SK-N-MC (cell line): ENCODE results near the gene PCYOX1L.

Experiments
- DNase-seq: peaks from one replicate; pipeline ENCODE4 v3.0.0-alpha.2; 2011; ENCODE audit warnings: low read depth, low spot score
- H3K27ac ChIP-seq: fragments of 200-600 bp; sonication (generic); 2 replicates; pipeline ENCODE4 v1.5.1; 2016; ENCODE audit warnings: mixed run types
- H3K36me3 ChIP-seq: fragments of 200-600 bp; sonication (generic); 2 replicates; pipeline ENCODE4 v1.6.1; 2017; ENCODE audit warnings: antibody characterized with exemption, low read length, mixed read lengths; ENCODE audit not compliant: insufficient read depth
- H3K4me3 ChIP-seq: fragments of 200-600 bp; sonication (generic); 2 replicates; pipeline ENCODE4 v1.5.1; 2016
- H3K9ac ChIP-seq: fragments of 200-600 bp; sonication (generic); 2 replicates; pipeline ENCODE4 v1.8.0; 2017; ENCODE audit warnings: mixed run types, mixed read lengths; ENCODE audit not compliant: insufficient read length
- H3K9me3 ChIP-seq: fragments of 200-600 bp; sonication (generic); 2 replicates; pipeline ENCODE4 v1.6.1; 2017; ENCODE audit warnings: low read depth, mild to moderate bottlenecking, antibody characterized with exemption, low read length, moderate library complexity, mixed read lengths
- EZH2 ChIP-seq: fragments of 200-600 bp; sonication (generic); IDR thresholded peaks from one replicate; pipeline ENCODE4 v1.6.1; 2017; ENCODE audit warnings: antibody characterized with exemption
- FOXP2 ChIP-seq: optimal IDR thresholded peaks from 2 replicates; pipeline ENCODE3; 2011; ENCODE audit warnings: mild to moderate bottlenecking, moderate library complexity; ENCODE audit not compliant: insufficient read depth; ENCODE audit errors: extremely low read length, control extremely low read depth
- POLR2AphosphoS5 ChIP-seq: IDR thresholded peaks from 2 replicates; pipeline ENCODE4 v1.6.1; 2012; ENCODE audit warnings: mild to moderate bottlenecking, low read depth, low read length, borderline replicate concordance

Gene PCYOX1L

DNA sequence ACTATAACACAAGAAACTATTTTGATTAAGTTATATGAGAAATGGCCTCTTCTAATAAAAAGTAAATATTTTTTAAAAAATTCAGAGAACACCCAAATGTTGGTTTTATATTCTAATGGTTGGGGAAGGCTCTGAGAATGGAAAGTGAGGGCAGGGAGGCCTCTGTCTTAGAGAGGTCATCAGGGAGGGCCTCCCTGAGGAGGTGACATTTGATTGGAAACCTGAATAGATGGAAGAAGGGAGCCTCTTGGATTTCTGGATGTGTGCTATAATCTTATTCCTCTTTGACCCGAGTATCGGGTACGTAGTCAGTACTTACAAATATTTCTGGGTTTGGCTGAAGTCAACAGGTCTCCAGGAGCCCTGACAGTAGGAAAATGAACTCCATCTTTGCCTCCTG, 38.7 kb upstream of the PCYOX1L start:
- Histone ChIP-seq H3K9ac (no peak overlapping the region), H3K36me3 (no peaks in the 10 kb centered on the region), H3K9me3 (no peaks in the 10 kb centered on the region), H3K4me3 (no peak overlapping the region), H3K27ac (no peak overlapping the region)
- DNase-seq, result no peak
- TF ChIP-seq POLR2AphosphoS5, result no peak
- no peak for TF ChIP-seq EZH2
- TF ChIP-seq FOXP2, result no peak

DNA sequence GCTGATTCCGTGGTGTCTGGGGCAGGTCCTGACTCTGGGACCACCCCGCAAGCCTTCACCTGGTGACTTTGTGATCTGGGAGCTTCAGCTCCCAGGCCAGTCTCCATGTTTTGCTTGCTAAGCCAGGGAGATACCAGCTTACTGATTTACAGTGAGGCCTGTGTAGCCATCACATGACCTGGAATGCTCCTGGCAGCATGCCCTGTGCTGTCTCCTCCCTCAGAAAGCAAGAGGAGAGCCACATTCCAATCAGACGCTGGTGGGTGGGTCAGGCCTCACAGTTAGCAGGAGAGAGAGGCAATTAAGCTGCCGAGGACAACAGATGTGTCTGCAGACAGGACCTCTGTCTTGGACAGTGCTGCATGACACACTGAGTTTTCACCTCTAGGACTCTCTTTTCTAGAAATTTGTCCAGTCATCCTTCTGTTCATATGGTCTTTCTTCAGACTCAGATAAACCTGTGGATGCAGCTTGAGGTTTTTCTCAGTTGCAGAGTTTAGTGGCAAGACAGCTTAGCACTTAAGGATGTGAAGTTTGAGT, 37.0 kb upstream of the PCYOX1L start:
- H3K4me3 ChIP-seq, result peak overlapping the region; percentile 32; the same call in 1 of the 2 replicates
- H3K36me3 ChIP-seq, result no peaks in the 10 kb centered on the region
- DNase-seq, result peak; percentile 26
- H3K9ac ChIP-seq, result no peak overlapping the region
- H3K9me3 ChIP-seq, result no peaks in the 10 kb centered on the region
- TF ChIP-seq FOXP2, result no peak
- no peak for TF ChIP-seq POLR2AphosphoS5
- no peak for TF ChIP-seq EZH2
- H3K27ac ChIP-seq, result no peak overlapping the region

DNA sequence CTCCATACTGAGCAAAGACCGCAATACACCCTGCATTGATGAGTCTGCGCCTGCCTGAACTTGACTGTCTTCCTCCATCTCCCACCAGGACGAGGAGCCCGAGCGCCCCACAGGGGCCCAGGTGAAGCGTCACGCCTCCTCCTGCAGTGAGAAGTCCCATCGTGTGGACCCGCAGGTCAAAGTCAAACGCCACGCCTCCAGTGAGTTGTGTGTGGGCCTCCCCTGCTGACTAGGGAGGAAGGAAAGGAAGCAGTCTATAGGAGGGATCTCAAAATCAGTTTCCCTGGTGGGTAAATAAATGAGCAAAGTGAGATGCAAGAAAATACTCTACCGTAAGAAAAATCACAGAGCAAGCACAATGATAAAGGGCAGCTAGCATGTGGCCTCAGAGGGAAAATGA, 35.3 kb upstream of the PCYOX1L start:
- TF ChIP-seq FOXP2 (no peak), EZH2 (no peak), POLR2AphosphoS5 (no peak)
- DNase-seq, result no peak
- H3K27ac ChIP-seq, result no peak overlapping the region
- no peak overlapping the region for H3K4me3 ChIP-seq
- no peaks in the 10 kb centered on the region for H3K9me3 ChIP-seq
- H3K36me3 ChIP-seq, result no peaks in the 10 kb centered on the region
- H3K9ac ChIP-seq, result no peak overlapping the region

DNA sequence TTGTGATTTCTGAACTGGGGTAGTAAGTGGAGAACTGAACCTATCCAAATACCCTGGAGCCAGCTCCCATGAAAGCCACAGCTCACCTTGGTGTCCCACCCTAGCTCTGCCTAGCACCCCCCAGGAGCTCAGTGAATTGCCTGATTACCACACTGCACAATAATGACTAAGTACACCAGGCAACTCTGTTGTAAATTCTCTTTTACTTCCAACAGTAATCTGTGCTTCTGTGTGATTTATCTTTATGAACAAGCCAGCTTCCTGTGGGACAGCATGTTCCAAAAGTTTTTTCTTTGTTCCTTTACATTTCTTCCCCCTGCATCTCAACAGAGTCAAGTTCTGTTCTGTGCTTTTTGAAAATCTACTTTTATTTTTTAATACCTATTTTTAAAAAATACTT, 34.6 kb upstream of the PCYOX1L start:
- Histone ChIP-seq H3K4me3 (no peak overlapping the region), H3K27ac (no peak overlapping the region), H3K9ac (no peak overlapping the region), H3K9me3 (no peaks in the 10 kb centered on the region), H3K36me3 (no peaks in the 10 kb centered on the region)
- no peak for DNase-seq
- TF ChIP-seq EZH2 (no peak), FOXP2 (no peak)

- no peak overlapping the region for H3K27ac ChIP-seq
Observed at GRCh38 chr5:149323621-149324205, 34.1 kb upstream of the PCYOX1L start.

GRCh38 chr5:149324641-149325040, 33.2 kb upstream of the PCYOX1L start:
- TF ChIP-seq POLR2AphosphoS5 (no peak), EZH2 (no peak), FOXP2 (no peak)
- no peak for DNase-seq
- H3K9ac ChIP-seq, result no peak overlapping the region
- H3K27ac ChIP-seq, result no peak overlapping the region
- H3K36me3 ChIP-seq, result no peaks in the 10 kb centered on the region
- H3K4me3 ChIP-seq, result no peak overlapping the region
- H3K9me3 ChIP-seq, result no peaks in the 10 kb centered on the region

More at GRCh38 chr5:149323621-149324205, 34.1 kb upstream of the PCYOX1L start:
- DNase-seq, result no peak
- Histone ChIP-seq H3K9ac (no peak overlapping the region), H3K36me3 (no peaks in the 10 kb centered on the region), H3K4me3 (no peak overlapping the region), H3K9me3 (no peaks in the 10 kb centered on the region)
- TF ChIP-seq EZH2 (no peak), POLR2AphosphoS5 (no peak), FOXP2 (no peak)

- Histone ChIP-seq H3K36me3 (no peaks in the 10 kb centered on the region), H3K27ac (no peak overlapping the region), H3K9ac (no peak overlapping the region), H3K4me3 (no peak overlapping the region), H3K9me3 (no peaks in the 10 kb centered on the region)
- no peak for TF ChIP-seq FOXP2
- no peak for DNase-seq
Observed at GRCh38 chr5:149325166-149325735, 32.6 kb upstream of the PCYOX1L start.

- Histone ChIP-seq H3K4me3 (no peak overlapping the region), H3K27ac (no peak overlapping the region), H3K36me3 (no peaks in the 10 kb centered on the region), H3K9ac (no peak overlapping the region), H3K9me3 (no peaks in the 10 kb centered on the region)
- TF ChIP-seq EZH2, result no peak
- TF ChIP-seq POLR2AphosphoS5, result no peak
- TF ChIP-seq FOXP2, result no peak
- no peak for DNase-seq
Observed at GRCh38 chr5:149325894-149326293, 32.0 kb upstream of the PCYOX1L start.

DNA sequence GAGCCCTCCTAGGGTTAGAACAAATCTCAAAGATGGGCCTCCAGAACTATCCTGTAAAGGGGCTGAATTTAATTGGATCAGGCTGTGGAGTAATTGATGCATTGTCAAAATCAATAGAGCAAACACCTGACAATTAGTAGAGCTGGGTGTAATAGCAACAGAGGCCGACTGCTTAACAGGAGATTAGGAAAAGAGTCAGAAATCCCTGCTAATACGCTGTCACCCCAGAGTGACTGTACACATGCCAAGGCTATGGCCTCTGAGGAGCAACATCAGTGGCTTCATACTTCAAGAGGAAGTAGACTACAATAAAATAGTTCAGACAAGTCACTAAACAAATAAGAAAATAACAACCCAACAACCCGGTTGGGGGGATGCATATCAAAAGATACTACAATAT, 31.2 kb upstream of the PCYOX1L start:
- H3K4me3 ChIP-seq, result no peak overlapping the region
- no peak overlapping the region for H3K27ac ChIP-seq
- DNase-seq, result no peak
- no peaks in the 10 kb centered on the region for H3K36me3 ChIP-seq
- TF ChIP-seq FOXP2 (no peak), EZH2 (no peak), POLR2AphosphoS5 (no peak)
- H3K9me3 ChIP-seq, result no peaks in the 10 kb centered on the region
- no peak overlapping the region for H3K9ac ChIP-seq
